ENCODE results near the gene PLA2G6. TPM values are rescaled to one million over a fixed set of nuclear protein-coding genes. Genes with fewer than 3 reads are reported as not detected.

The PLA2G6 gene
- total RNA-seq, 1 donor from 2014 or later = 7.9 TPM

GRCh38 chr22:38208551-38208968, 26.9 kb upstream of the PLA2G6 start:
- Histone ChIP-seq H3K36me3 (ENCODE audit: control insufficient read depth, insufficient read depth, low read length) (peaks cover 8% of the 10 kb centered on the region), H3K4me3 (ENCODE audit: low read depth, low read length) (no peak overlapping the region), H3K27me3 (ENCODE audit: control insufficient read depth, insufficient read depth, low read length) (no peaks in the 10 kb centered on the region)
- DNase-seq (ENCODE audit: low read depth) (no peak), FAIRE-seq (no peak)
- TF ChIP-seq CTCF (IDR thresholded peaks at IDR 0.05; ENCODE audit: insufficient read depth, low read length, severe bottlenecking) = no peak

- H3K4me3 ChIP-seq (ENCODE audit: low read depth, low read length) = no peak overlapping the region
- FAIRE-seq = no peak
- peaks cover 8% of the 10 kb centered on the region for H3K36me3 ChIP-seq (ENCODE audit: control insufficient read depth, insufficient read depth, low read length)
- TF ChIP-seq CTCF (IDR thresholded peaks at IDR 0.05; ENCODE audit: insufficient read depth, low read length, severe bottlenecking) = no peak
- H3K27me3 ChIP-seq (ENCODE audit: control insufficient read depth, insufficient read depth, low read length) = no peaks in the 10 kb centered on the region
- no peak for DNase-seq (ENCODE audit: low read depth)
These were observed 26.3 kb upstream of the PLA2G6 start for GRCh38 chr22:38207898-38208432.

- DNase-seq (ENCODE audit: low read depth) (no peak), FAIRE-seq (peak; percentile 23)
- peaks cover 8% of the 10 kb centered on the region for H3K36me3 ChIP-seq (ENCODE audit: control insufficient read depth, insufficient read depth, low read length)
- H3K4me3 ChIP-seq (ENCODE audit: low read depth, low read length) = no peak overlapping the region
- no peaks in the 10 kb centered on the region for H3K27me3 ChIP-seq (ENCODE audit: control insufficient read depth, insufficient read depth, low read length)
- TF ChIP-seq CTCF (IDR thresholded peaks at IDR 0.05; ENCODE audit: insufficient read depth, low read length, severe bottlenecking) = no peak
These were observed 23.9 kb upstream of the PLA2G6 start for GRCh38 chr22:38205261-38206128.

DNA sequence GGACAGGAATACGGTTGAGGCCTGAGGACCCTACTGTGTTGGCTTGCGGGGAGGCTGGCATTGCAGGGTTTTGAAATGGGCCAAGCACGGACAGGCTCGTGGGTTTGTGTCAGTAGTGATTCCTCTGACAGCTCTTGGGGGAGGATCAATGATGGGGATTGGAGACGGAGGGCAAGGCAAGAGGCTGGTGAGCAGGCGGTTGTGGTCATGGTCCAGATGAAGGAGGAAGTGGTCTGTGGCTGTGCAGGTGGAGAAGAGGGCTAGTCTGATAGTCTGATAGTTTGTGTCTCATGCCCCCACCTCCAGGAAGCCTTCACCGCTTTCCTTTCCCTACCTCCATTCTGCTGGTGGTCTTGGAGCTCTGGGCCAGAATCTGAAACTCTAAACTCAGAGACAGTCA, 23.2 kb upstream of the PLA2G6 start:
- FAIRE-seq (peak; percentile 90), DNase-seq (ENCODE audit: low read depth) (no peak)

DNA sequence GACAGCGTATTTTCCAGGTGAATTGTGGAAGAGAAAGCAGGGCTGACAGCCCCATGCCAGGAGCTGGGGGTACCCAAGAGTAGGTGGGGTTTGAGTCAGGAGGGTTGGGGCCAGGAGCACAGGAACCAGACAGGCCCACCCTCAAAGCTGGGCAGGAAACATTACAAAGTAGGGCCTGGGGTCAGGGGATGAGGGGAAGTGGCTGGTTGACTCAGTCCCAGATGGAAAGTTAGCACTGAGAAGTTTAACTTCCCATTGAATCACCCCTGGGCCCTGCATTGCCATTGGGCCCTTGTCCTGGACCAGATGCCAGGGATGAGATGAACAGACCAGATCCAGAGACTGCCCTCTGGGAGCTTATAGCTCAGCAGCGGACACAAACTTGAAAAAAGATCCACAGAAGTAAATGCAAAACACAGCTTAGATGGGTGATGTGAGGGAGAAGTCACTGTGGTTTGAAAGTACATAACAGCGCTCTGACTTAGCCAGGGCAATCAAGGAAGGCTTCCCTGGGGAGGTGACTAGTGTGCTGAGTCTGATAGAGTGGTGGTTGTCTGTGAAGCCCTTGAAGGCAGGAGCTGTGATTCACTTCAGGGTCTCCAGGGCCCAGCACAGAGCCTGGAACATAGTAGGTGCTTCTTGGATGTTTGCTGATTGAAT, 22.4 kb upstream of the PLA2G6 start:
- Histone ChIP-seq H3K27me3 (ENCODE audit: control insufficient read depth, insufficient read depth, low read length) (no peaks in the 10 kb centered on the region), H3K4me3 (ENCODE audit: low read depth, low read length) (no peak overlapping the region), H3K36me3 (ENCODE audit: control insufficient read depth, insufficient read depth, low read length) (peaks cover 7% of the 10 kb centered on the region)
- TF ChIP-seq CTCF (IDR thresholded peaks at IDR 0.05; ENCODE audit: insufficient read depth, low read length, severe bottlenecking) = no peak
- DNase-seq (ENCODE audit: low read depth) = no peak
- FAIRE-seq = peak; percentile 70

More for the DNA sequence above, 23.2 kb upstream of the PLA2G6 start:
- peaks cover 7% of the 10 kb centered on the region for H3K36me3 ChIP-seq (ENCODE audit: control insufficient read depth, insufficient read depth, low read length)
- TF ChIP-seq CTCF (IDR thresholded peaks at IDR 0.05; ENCODE audit: insufficient read depth, low read length, severe bottlenecking) = no peak
- H3K27me3 ChIP-seq (ENCODE audit: control insufficient read depth, insufficient read depth, low read length) = no peaks in the 10 kb centered on the region
- H3K4me3 ChIP-seq (ENCODE audit: low read depth, low read length) = no peak overlapping the region
